GM13976 (cell line): ENCODE data around the gene UMAD1.

Source experiments
- DNase-seq: peaks from one replicate; pipeline ENCODE4 v3.0.0; 2012; ENCODE audit warnings: low spot score
- CTCF ChIP-seq: IDR thresholded peaks from 2 replicates; pipeline ENCODE4 v1.5.1; 2012; ENCODE audit warnings: borderline replicate concordance, mild to moderate bottlenecking; ENCODE audit not compliant: insufficient read depth; ENCODE audit errors: extremely low read depth, missing control alignments, control extremely low read depth
- in situ Hi-C: fragments of 300-500 bp; cut with MboI; formaldehyde crosslinking; loops from one replicate; pipeline ENCODE4 v1.12.0; 2022; ENCODE audit warnings: low sequenced_read_pairs, mixed read lengths, inconsistent platforms; ENCODE audit not compliant: unreplicated experiment

The UMAD1 gene

GRCh38 chr7:7702826-7703225 lies 62.3 kb downstream of the UMAD1 start:
- TF ChIP-seq CTCF = no peak
- in situ Hi-C loops = no loop called here
- no peak for DNase-seq

GRCh38 chr7:7703427-7703826 lies 62.9 kb downstream of the UMAD1 start:
- no peak for DNase-seq
- in situ Hi-C loops = no loop called here
- TF ChIP-seq CTCF = no peak

- no peak for TF ChIP-seq CTCF
- no peak for DNase-seq
- in situ Hi-C loops = no loop called here
Observed at GRCh38 chr7:7704867-7705266, 64.3 kb downstream of the UMAD1 start.

- no peak for TF ChIP-seq CTCF
- DNase-seq = no peak
Observed at GRCh38 chr7:7705318-7705717, 64.8 kb downstream of the UMAD1 start.

GRCh38 chr7:7706101-7706511 lies 65.6 kb downstream of the UMAD1 start:
- TF ChIP-seq CTCF = no peak
- DNase-seq = no peak
- in situ Hi-C loops = no loop called here

More at GRCh38 chr7:7705318-7705717, 64.8 kb downstream of the UMAD1 start:
- in situ Hi-C loops = no loop called here

GRCh38 chr7:7706556-7707172 lies 66.1 kb downstream of the UMAD1 start:
- in situ Hi-C loops = no loop called here
- no peak for DNase-seq
- no peak for TF ChIP-seq CTCF
